NCI-H128 (cell line): ENCODE data around the gene MTG2.

Source experiments
- DNase-seq: peaks from one replicate; lab custom pipeline; 2025; ENCODE audit not compliant: unreplicated experiment; lab: John Stamatoyannopoulos, UW

MTG2 gene

GRCh38 chr20:62232194-62232593 is 49.4 kb downstream of the MTG2 start:
- DNase-seq: no peak

GRCh38 chr20:62232770-62233645 is 50.2 kb downstream of the MTG2 start:
- DNase-seq: no peak

- DNase-seq: no peak
These were observed 50.9 kb downstream of the MTG2 start for GRCh38 chr20:62233684-62234083.

DNA sequence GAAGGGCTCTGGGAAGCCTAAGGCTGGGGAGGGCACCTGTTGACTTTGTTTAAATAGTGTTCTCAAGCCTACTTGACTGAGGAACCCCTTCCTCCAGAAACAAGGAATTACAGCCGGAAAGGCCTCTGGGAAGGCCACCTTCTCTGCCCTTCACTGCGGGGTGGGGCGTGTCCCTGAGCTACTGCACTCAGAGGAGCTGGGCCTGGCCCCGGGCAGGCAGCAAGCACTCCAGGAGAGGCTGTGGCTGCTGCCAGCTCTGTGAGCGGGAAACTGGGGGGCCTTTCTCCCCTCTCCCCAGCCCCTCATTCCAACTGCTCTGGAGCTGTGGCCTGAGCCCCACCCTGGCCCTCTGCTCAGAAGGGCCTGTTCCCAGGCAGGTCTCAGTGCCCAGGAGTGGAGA is 51.5 kb downstream of the MTG2 start:
- no peak for DNase-seq

DNA sequence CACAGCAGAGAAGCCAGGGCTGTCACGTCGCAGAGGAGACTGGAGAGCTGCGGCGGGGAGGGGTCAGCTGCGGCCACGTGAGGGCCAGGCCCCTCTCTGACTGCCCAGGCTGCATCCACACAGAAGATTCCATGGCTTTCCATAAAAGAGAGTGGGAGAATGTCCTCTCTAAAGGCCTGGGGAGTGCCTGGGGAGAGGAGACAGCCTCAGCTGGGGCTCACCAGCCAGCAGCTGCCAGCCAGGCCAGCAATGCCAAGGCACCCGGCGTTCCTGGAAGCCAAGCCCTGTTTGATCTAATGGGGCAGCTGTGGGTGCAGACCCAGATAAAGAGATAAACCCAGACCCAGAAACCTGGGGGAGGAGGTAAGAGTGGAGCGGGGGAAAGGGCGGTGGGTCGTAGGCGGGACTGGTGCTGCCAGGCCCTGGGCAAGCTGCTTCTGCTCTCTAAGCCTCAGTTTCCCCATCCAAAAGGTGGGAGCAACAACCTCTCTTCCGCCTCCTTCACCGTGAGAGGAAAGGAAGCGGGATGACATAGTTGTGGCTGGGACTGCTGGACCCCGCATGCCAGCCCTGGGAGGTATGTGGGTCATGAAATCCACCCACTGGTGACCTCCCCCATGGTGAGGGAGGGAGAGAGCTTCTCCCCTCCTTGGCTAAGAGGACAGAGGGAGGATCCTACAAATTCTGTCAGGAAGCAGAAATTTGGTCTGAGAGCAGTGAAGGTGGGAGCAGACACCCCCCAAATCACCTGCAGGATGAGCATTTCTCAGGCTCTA is 52.4 kb downstream of the MTG2 start:
- no peak for DNase-seq

GRCh38 chr20:62235777-62236157 is 52.9 kb downstream of the MTG2 start:
- DNase-seq: no peak

DNA sequence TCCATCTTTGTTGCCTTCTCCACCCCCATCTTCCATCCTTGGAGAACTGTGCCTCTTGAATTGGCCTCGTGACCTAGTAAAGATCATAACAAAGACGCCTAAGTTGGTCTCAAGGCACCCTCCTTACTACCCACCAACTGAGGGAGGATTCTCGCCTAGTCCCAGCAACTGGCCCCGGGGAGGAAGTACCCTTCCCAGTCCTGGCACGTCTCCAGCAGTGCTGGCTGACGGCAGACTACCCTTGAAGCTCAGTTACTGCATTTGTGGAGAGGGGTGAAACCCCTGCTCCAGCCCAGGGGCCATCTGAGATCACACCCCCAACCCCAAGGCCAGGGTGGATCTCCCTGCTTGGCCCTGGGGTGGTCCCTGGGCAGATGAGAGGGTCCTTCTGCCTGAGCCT is 53.4 kb downstream of the MTG2 start:
- DNase-seq: no peak

- DNase-seq: no peak
These were observed 54.1 kb downstream of the MTG2 start for GRCh38 chr20:62236766-62237513.

GRCh38 chr20:62237514-62237800 is 54.6 kb downstream of the MTG2 start:
- no peak for DNase-seq

DNA sequence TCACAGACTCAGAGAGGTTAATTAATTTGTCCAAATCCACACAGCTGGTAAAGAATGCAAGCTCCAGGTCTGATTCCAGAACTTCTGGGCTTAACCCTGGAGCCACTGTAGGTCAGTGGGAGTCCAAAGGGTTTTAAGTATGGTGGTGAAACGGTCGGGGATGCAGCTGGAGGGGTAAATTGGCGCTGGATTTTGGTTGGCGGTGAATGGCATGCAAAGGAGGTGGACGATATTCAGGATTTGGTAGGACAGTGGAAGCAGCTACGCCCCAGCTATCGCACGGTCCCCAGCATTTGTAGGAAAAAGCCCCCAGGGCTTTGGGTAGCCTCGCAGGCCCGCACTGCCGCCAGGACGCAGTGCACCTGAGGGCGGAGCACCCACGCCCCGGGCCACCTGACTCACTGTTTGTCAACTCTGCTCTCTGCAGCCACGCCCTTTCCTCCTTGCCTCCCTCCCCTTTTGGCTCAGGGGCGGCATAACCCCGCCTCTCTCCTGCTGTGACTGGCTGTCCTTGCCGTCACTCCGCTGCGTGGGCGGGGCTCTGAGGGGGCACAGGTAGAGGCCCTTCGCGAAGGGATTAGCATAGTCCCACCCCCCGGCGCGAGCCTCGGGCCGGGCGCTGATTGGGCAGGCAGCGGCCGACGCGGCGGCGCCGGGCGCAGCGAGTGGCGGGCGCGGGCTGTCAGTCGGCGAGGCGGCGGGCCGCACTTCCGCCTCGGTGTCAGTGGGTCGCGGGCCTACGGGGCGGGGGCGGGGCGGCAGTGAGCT is 55.2 kb downstream of the MTG2 start, which contains the start of gene OSBPL2:
Gene OSBPL2, plus strand, starts transcription at position 721 of the 768 bp plus-strand sequence. CDS start 17,664 bp downstream, outside the sequence.
- DNase-seq: peak; percentile 98

DNA sequence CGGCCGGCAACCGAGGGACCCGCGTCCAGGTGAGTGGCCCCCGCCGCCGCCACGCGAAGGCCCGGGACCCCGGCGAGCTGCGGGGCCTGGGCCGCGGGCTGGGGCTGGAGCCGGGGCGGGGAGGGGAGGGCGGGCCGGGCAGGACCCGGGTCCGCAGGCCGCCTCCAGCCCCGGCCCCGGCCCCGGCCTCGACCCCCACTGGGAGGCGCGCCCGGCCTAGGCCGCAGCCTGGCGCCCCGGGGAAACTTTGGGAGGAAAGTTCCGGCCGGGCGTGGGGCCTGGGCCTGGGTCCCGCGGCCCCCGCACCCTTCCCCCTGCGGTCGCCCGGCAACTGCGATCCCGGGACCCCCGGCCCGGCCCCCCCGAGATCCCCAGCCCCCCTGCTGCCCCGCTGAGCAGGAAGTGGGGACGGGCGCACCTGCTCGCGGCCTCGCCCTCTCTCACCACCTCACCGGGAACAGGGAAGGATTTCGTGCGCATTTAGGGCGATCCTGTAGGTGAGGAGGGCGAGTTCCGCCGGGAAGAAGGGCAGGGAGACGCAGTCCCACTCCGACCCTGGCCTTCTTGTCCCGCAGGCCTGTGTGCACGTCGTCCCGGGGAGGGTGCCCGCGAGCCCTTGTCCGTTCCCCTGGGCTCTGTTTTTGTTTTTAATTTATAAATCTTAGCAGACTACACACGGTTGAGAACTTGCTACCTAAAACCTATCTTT is 55.9 kb downstream of the MTG2 start:
- no peak for DNase-seq

- DNase-seq: no peak
These were observed 56.6 kb downstream of the MTG2 start for GRCh38 chr20:62239278-62239879.

- DNase-seq: no peak
These were observed 57.3 kb downstream of the MTG2 start for GRCh38 chr20:62240020-62240685.

DNA sequence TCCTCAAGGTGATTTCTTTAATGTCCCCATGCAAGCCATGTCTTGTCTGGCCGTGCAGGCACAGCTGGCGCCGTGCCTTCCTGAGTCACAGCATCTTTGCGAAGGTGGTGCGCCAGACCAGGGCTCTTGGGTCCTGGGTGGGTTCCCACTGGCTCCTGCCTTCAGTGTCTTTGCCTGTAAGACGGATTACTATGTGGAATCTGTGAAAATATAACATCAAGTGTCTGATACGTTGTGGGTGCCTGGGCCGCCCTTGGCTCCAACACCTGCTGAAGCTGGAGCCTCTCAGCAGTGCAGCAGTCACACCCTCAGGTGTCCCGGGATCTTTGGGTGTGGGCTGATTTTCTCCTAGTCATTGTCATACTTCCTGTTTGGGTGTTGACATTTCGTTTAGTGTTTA is 58.7 kb downstream of the MTG2 start:
- no peak for DNase-seq

DNA sequence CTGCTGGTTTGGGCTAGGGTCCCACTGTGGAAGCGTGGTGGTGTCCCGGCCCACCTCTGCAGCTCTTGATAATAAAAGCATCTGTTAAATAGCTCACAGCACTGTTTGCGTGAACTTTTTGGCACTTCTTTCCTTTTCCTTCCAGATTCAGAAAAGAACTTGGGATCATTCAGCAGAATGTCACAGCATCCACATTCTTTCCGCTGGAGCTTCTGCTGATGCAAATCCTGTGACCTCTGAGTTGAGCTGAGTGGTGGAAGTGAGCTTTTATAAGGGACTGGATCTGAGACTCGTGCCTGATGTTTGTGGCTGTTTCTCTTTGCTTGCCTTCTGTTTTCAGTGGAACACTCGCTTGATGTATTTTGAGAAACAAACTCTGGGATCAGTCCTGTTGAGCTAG is 59.3 kb downstream of the MTG2 start:
- DNase-seq: no peak

GRCh38 chr20:62243106-62243505 is 60.3 kb downstream of the MTG2 start:
- no peak for DNase-seq

- DNase-seq: no peak
These were observed 61.2 kb downstream of the MTG2 start for GRCh38 chr20:62243906-62244515.

DNA sequence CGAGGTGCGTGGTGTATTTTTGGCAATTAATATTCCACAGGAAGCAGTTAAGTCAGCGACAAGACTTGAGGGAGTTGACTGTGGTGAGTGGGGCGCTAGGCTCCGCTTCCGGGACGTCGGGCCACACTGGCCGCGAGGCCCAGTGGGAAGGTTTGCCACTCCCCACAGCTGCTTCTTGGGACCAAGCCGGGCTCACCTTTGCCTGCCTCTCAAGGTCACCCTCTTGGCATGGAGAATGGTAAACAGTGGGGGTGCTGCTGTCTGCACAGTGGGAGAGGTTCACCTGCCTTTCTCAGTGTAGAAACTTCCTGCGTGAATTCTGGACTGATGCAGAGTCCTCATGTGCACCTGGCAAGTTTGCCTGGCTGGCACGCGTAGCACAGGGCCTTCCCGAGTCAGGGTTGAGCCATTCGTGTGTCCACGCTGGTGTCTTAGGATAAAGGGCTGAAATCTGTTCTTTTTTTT is 61.8 kb downstream of the MTG2 start:
- no peak for DNase-seq

DNA sequence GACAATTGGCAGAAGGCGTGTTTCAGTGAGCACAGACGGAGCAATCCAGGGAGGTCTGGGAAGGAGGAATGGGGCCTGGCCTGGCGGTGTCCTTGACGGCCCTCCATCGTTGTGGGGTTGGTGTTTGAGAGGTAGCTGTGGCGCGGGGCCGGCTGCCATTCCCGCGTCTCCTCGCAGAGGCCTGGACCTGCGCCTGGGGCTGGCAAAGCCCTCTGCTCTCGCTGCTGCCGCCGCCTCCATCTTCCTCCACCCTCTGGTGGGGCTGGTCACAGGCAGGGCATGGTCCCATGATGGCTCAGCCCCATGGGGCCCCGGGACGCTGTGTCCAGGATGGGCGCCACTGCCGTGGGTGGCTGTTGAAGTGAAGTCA is 63.1 kb downstream of the MTG2 start:
- DNase-seq: no peak
